GM21737 (cell line): ENCODE data around the gene GRK6.
"Not testable (repeated sequence)": the region's sequence is repeated elsewhere in the genome, so short reads cannot be mapped to it uniquely, and the experiment has no call there.

Source experiments
- ATAC-seq: cut with Tn5 transposase; IDR thresholded peaks from one replicate; pipeline ENCODE4 v1.9.1; 2021; ENCODE audit warnings: mild to moderate bottlenecking, moderate library complexity; ENCODE audit not compliant: unreplicated experiment

The GRK6 gene

DNA sequence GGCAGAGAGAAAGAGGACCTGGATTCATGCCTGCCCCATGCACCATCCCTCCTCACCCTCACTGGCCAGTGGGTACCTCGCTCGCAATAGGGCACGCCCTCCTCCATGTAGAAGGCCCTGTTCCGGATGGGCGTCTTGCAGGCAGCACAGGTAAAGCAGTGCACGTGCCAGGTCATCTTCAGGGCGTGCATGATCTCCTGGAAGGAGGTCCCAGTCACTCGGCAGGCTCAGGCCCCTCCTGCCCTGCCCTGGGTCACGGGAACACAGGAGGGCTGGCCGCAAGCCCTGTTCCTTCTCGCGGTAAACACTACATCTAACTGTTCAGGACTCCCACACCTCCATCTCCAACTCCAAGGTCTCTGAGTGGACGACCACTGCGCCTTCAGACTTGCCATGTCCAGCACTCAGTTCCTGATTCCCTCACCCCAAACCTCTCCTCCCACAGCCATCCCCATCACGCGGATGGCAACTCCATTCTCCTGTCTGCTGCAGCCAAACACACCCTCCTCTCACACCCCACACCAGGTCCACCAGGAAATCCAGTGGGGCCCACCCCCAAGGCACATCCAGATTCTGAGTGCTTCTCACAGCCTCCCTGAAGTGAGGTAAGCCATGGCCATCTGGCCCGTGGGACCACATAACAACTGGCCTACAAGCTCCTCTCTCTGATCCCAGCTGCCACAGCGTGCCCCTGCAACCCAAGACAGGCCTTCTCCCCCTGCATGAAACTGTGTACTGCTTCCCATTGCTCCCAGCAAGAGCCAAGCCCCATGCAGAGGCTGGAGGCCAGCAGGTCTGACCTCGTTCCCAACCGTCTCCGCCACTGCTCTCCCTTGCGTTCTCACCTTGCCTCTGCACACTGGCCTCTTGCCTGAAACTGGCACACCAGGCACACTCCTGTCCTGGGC lies 57.8 kb downstream of the GRK6 start:
- ATAC-seq = no peak

DNA sequence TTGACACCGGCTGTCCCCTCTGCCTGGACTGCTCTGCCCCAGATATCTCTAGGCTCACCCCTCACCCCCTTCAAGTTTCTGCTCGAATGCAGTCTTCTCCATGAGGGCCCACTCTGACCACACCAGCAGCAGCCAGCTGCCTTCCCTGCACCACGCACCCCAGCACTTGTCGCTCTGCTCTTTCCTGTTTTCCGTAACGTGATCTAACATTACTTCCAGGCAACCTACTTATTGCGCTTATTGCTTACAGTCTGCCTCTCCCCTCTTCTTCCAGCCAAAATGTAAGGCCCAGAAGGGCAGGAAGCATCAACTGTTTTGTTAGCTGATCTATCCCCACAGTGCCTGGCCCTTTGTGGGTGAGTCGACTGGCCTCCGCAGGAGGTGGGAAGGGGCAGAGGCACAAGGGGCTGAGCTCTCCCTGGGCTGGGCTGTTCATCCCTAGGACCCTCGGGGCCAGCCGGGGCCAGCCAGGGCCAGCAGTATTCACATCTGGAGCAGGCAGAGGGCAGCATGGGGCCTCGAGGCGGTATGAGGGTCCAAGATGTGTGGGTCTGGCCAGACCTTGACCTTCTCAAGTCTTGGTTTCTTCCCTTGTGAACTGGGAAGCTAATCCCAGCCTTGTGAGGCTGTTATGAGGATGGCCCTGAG lies 58.5 kb downstream of the GRK6 start:
- no peak for ATAC-seq

DNA sequence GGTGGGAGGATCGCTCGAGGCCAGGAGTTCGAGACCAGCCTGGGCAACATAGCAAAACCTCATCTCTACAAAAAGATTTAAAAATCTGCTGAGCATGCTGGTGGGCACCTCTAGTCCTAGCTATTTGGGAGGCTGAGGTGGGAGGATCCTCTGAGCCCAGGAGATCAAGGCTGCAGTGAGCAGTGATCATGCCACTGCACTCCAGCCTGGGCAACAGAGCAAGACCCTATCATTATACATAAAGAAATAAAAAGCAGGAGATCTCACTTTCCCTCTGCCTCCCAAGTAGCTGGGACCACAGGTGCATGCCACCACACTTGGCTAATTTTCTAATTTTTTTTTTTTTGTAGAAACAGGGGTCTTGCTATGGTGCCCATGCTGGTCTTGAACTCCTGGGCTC lies 59.3 kb downstream of the GRK6 start:
- ATAC-seq = not testable (repeated sequence)

DNA sequence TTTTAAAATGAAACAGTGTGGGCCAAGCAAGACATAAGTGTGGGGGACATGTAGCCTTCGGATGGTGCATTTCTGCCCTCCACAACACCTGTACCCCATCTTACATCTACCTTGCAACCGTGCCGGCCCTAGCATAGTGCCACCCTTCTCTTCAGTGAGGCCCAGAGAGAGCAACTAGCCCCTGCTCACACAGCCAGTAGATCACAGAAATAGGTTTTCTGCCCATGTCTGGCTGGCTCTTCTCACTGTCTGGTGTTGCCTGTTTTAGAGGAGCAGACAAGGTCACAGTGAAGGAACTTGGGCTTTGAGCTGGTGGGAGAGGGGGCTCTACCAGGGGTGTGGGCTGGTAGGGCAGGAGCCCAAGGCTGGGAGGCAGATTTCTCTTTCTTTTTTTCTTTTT lies 59.8 kb downstream of the GRK6 start:
- no peak for ATAC-seq

DNA sequence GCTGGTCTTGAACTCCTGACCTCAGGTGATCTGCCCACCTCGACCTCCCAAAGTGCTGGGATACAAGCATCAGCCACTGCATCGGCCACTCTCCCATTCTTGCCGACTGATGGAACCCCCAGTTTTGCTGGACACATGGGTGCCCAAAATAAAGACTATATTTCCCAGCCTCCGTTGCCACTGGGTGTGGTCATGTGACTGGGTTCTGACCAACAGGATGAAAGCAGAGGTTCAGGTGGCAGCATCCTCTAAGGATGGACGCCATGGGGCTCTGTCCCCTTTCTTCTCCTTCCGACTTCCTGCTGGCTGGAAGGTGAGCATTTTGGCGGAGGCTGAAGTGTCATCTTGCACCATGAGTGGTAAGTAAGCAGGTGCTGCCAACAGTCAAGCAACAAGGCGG lies 60.7 kb downstream of the GRK6 start:
- ATAC-seq = no peak

DNA sequence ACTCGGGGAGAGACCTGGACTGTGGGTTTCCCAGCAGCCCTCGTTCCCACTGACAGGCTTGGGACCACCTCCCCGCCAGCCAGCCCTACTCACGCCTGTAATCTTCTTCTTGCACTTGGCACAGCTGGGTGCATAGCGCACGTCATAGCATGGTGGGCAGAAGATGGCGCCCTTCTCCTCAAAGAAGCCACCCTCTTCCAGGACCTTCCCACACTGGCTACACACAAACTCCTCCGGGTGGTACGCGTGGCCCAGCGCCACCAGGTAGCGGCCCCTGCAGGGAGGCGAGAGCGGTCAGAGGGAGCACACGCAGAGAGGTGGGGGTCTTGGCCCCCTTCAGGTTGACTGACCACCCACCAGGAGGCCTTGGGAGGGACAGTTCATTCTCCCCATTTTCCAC lies 61.5 kb downstream of the GRK6 start:
- no peak for ATAC-seq

DNA sequence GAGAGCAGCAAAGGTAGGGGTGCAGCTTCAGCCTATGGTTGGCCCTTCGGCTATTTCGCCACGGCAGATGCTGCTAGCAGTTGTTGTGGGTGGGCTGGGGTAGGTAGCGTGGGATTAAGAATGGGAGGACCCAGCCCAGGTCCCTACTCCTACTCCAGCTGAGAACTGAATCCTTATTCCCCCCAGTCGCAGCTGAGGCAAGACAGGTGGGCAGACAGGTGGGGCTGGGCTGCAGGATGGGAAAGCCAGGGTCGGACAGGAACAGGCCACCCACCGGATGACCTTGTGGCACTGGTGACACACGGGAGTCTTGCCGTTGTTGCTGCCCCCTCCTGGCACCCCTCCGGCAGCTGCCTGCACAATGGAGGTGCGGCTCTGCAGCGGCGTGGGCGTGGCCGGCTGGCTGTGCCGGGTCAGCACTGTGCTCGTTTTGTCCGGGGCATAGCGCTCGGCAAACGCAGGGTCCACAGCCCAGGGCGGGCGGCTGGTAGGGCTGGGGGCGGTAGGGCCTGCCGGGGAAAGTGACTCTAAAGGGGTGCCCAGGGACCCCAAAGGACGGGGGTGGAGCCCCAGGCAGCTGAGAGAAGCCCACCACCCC lies 62.7 kb downstream of the GRK6 start:
- ATAC-seq = no peak

DNA sequence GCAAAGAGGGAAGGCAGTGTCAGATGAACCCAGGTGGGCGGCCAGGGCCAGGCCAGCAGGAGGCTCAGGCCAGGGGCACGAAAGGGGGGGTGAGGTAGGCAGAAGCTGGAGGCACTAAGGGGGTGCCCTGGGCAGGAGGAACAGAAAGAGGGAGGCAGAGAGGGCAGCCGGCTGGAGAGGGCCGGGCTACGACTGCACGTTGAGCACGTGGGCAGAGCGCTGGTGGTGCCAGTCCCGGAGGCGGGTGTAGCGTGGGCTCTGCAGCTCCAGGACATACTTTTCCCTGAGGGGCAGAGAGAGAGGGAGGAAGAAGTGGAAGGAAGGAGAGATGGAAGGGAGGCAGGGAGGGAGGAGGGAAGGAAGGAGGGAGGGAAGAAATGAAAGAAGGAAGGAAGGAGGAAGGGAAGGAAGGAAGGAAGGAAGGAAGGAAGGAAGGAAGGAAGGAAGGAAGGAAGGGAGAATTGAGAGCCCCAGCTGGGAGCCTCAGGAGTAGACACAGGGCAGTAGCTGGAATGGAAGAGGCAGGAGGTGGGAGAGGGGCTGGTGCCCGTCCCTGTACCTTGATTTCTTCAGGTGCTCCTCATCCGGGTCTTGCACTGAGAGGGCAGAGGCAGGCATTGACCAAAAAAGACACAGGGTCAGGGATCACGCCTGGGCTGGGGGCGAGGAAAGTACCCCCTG lies 64.0 kb downstream of the GRK6 start:
- no peak for ATAC-seq

DNA sequence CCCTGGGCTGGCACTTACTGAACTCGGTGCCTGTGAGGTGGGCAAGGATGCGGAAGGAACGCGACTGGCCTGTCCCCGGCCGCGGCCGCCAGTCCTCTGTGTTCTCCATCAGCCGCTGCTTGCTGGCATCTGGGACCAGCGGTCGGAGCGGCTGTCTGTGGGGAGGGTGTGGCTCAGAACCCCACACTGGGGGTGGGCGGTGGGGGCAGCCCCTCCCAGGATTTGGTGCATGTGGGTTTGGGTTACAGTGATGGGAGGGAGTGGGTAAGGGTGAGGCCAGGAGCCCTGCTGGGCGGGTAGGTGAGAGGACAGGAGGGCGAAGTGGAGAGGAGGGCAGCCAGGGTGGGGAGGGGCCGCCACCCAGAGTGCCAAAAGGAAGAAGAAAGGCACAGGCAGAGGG lies 64.5 kb downstream of the GRK6 start:
- ATAC-seq = no peak

DNA sequence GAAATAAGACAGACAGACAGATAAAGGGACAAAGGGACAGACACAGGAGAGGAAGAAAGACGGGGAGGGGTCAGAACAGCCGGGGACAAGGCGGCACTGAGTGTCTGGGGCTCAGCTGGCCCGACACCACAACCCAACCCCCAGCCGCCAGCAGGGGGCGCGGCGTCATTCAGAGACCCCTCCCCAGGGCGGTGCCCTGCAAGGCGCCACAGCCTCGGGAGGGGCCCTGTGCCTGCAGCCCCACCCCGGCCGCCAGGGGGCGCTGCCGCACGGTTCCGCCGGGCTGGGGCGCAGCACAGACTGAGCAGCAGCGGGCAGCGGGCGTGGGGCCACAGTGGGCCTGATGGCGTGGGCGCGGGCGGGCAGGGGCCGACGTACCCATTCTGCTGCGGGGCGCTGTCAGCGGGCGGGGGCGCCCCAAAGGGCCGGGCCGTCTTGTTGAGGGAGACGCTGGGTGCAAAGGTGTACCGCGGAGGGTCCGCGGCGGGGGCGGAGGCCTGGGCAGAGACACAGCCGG lies 65.0 kb downstream of the GRK6 start:
- ATAC-seq = no peak

DNA sequence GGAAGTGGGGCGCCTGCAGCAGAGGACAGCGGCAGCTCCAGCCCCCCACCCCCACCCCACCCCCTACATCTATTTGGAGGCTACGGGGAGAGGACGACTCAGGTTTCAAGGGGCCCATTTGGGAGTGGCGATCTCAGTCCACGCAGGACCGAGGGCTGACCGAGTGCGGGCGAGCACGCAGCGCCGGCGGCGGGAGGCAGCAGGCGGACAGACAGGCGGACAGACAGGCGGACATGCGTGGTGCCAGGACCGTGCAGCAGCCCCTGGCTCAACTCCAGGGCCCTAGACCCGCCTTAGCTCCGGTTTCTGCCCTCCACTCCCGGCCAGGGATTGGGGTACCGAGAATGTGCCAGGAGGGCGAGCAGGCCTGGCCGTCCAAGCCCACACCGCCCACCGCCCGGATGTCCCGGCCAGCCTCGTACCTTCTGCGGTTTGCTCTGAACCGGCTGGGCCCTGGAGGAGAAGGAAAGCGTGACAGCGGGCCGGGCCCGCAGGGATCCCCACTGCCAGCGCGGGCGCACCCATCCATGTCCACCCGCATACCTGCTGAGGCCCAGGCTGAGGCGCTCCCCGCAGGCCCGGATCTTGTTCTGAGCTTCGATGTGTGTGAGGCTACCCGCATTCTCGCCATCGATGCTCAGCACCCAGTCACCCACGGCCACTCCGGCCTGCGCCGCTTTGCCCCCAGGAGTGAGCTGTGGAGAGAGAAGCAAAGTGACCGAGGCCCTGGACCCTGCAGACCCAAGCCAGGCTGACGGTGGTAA lies 65.7 kb downstream of the GRK6 start:
- ATAC-seq = no peak
